K562 (cell line): ENCODE data around the gene RASGRP2. TPM values are rescaled to one million over a fixed set of nuclear protein-coding genes. Genes with fewer than 3 reads are reported as not detected.

Experiments used
- ATAC-seq: fragments of 200-7000 bp; cut with Tn5 transposase; 3 replicates; pipeline ENCODE4 v1.9.1; 2020; ENCODE audit warnings: moderate library complexity
- BruUV-seq: library from RNA; stranded (reverse); fragments of 400-500 nt; replicated peaks from 2 replicates; lab custom pipeline; 2021; lab: Mats Ljungman, UMichigan
- CTCF ChIA-PET: fragments of 300-600 bp; formaldehyde crosslinking; extraction: SDS; loops from one replicate; lab custom pipeline; 2021; ENCODE audit warnings: low intra/inter-chr PET ratio; lab: Yijun Ruan, JAX
- POLR2A ChIA-PET: fragments of 300-600, 350-650 bp; sonication (Branson Sonifier 250); formaldehyde crosslinking; extraction: SDS; loops from one replicate; lab custom pipeline; 2021; ENCODE audit warnings: antibody characterized with exemption, inconsistent platforms; lab: Yijun Ruan, JAX
- DNase-seq, 4 experiments: peaks; one replicate each; pipeline versions ENCODE4 v3.0.0 to v3.0.0-alpha.2; 2011 to 2018; ENCODE audit warnings: low spot score in 3 of 4, mixed read lengths in 3 of 4; ENCODE audit errors: extremely low read depth in 1 of 4
- FAIRE-seq: peaks from 2 replicates; lab custom pipeline; 2011; peaks lifted over from hg19 to GRCh38; lab: Jason Lieb, UNC
- H2AFZ ChIP-seq: 2 replicates; pipeline ENCODE4 v1.6.0; 2011; ENCODE audit warnings: low read depth, low read length, control low read depth, inconsistent platforms
- H3K27ac ChIP-seq: fragments of 200-600 bp; 3 replicates; pipeline ENCODE4 v1.8.0; 2011; ENCODE audit warnings: low read depth, mild to moderate bottlenecking, control low read depth, inconsistent platforms, low read length, moderate library complexity, mixed read lengths; ENCODE audit errors: extremely low read depth
- H3K27me3 ChIP-seq, 2 experiments: fragments of 300-600 bp in 1 of 2; 2 replicates in 1 of 2; 3 replicates in 1 of 2; pipeline versions ENCODE4 v1.6.0 to v1.8.0; 2011; ENCODE audit warnings: inconsistent platforms in 2 of 2, low read length in 2 of 2, mild to moderate bottlenecking in 1 of 2, mixed read lengths in 1 of 2, moderate library complexity in 1 of 2; ENCODE audit not compliant: control insufficient read depth in 2 of 2, insufficient read depth in 2 of 2
- H3K36me3 ChIP-seq: fragments of 300-600 bp; 3 replicates; pipeline ENCODE4 v1.8.0; 2011; ENCODE audit warnings: mild to moderate bottlenecking, low read length, inconsistent platforms; ENCODE audit not compliant: control insufficient read depth, insufficient read depth
- H3K4me1 ChIP-seq, 2 experiments: fragments of 200-600 bp in 1 of 2; replicated peaks in 1 of 2; 2 replicates in 1 of 2; 3 replicates in 1 of 2; pipeline versions ENCODE4 v1.5.1 to v1.8.0; 2011; ENCODE audit warnings: inconsistent platforms in 2 of 2, low read length in 2 of 2, mild to moderate bottlenecking in 1 of 2, mixed read lengths in 1 of 2, moderate library complexity in 1 of 2; ENCODE audit not compliant: control insufficient read depth in 2 of 2, insufficient read depth in 2 of 2
- H3K4me2 ChIP-seq: 2 replicates; pipeline ENCODE4 v1.6.1; 2011; ENCODE audit warnings: low read length, control low read depth, inconsistent platforms, mixed read lengths; ENCODE audit not compliant: insufficient read depth
- H3K4me3 ChIP-seq: fragments of 200-600 bp; sonication (generic), shearing (Covaris generic); 2 replicates; pipeline ENCODE4 v1.5.1; 2016; ENCODE audit warnings: control low read depth, inconsistent platforms
- H3K79me2 ChIP-seq: fragments of 200-600 bp; 3 replicates; pipeline ENCODE4 v1.8.0; 2011; ENCODE audit warnings: low read length, inconsistent platforms; ENCODE audit not compliant: control insufficient read depth, insufficient read depth
- H3K9ac ChIP-seq, 2 experiments: 2 replicates each; pipeline versions ENCODE4 v1.6.0 to v1.6.1; 2011; ENCODE audit warnings: low read depth in 2 of 2, low read length in 2 of 2, control low read depth in 1 of 2, inconsistent platforms in 1 of 2, mild to moderate bottlenecking in 1 of 2, mixed read lengths in 1 of 2; ENCODE audit not compliant: insufficient read depth in 1 of 2
- H3K9me1 ChIP-seq: one replicate; pipeline ENCODE4 v1.6.0; 2011; ENCODE audit warnings: inconsistent platforms, mild to moderate bottlenecking, low read length, moderate library complexity; ENCODE audit not compliant: control insufficient read depth, insufficient read depth
- H3K9me3 ChIP-seq: replicated peaks from 2 replicates; pipeline ENCODE4 v1.5.1; 2011; ENCODE audit warnings: low read depth, low read length, inconsistent platforms; ENCODE audit not compliant: control insufficient read depth, insufficient read depth
- H4K20me1 ChIP-seq: replicated peaks from 2 replicates; pipeline ENCODE4 v1.6.1; 2011; ENCODE audit warnings: low read length, inconsistent platforms, mixed read lengths; ENCODE audit not compliant: control insufficient read depth, insufficient read depth
- CTBP1 ChIP-seq: fragments of 450-650 bp; IDR thresholded peaks from 2 replicates; pipeline ENCODE4 v1.6.1; 2016; ENCODE audit warnings: borderline replicate concordance
- KDM5B ChIP-seq: fragments of 200-600 bp; sonication (generic); IDR thresholded peaks from 2 replicates; pipeline ENCODE4 v1.6.1; 2012; ENCODE audit warnings: low read depth, mild to moderate bottlenecking, moderate library complexity, low read length, control low read depth, inconsistent platforms; ENCODE audit not compliant: insufficient replicate concordance
- PHB ChIP-seq: fragments of 250-450 bp; sonication (Bioruptor Pico); IDR thresholded peaks from 2 replicates; pipeline ENCODE4 v1.5.0; 2021
- SAFB2 ChIP-seq: fragments of 200-400 bp; formaldehyde crosslinking; IDR thresholded peaks from 2 replicates; pipeline ENCODE4 v1.6.1; 2018; ENCODE audit warnings: borderline replicate concordance, low read length, low read depth, moderate library complexity; ENCODE audit not compliant: severe bottlenecking
- SOX6 ChIP-seq: fragments of 450-650 bp; IDR thresholded peaks from 2 replicates; pipeline ENCODE4 v1.6.1; 2014; ENCODE audit warnings: mild to moderate bottlenecking
- TBP ChIP-seq: optimal IDR thresholded peaks from 2 replicates; pipeline ENCODE3; 2011; ENCODE audit warnings: low read depth, low read length, improper control_type of control experiment
- TEAD1 ChIP-seq, 2 experiments: fragments of 450-650 bp in 1 of 2; sonication (generic) in 1 of 2; formaldehyde crosslinking; IDR thresholded peaks; 2 replicates each; pipeline versions ENCODE4 v1.4.0 to v1.8.0; 2020 to 2022; ENCODE audit warnings: mild to moderate bottlenecking in 2 of 2, missing genetic modification reagents in 1 of 2
- TOE1 ChIP-seq, 2 experiments: fragments of 450-650 bp in 1 of 2; sonication (generic) in 1 of 2; formaldehyde crosslinking in 1 of 2; IDR thresholded peaks; 2 replicates each; pipeline versions ENCODE4 v1.7.1 to v1.8.0; 2016 to 2022; ENCODE audit warnings: borderline replicate concordance in 2 of 2, mild to moderate bottlenecking in 2 of 2, antibody characterized with exemption in 1 of 2, inconsistent platforms in 1 of 2, low read depth in 1 of 2, missing genetic modification reagents in 1 of 2, moderate library complexity in 1 of 2
- TSC22D4 ChIP-seq: fragments of 450-650 bp; IDR thresholded peaks from 2 replicates; pipeline ENCODE4 v1.6.1; 2016; ENCODE audit warnings: missing genetic modification characterization, missing biosample characterization, control low read depth
- ZNF224 ChIP-seq: sonication (generic); formaldehyde crosslinking; IDR thresholded peaks from 2 replicates; pipeline ENCODE4 v1.8.0; 2022; ENCODE audit warnings: mild to moderate bottlenecking, missing genetic modification reagents
- ZNF75A ChIP-seq: fragments of 450-650 bp; formaldehyde crosslinking; IDR thresholded peaks from 2 replicates; pipeline ENCODE4 v1.4.0; 2020; ENCODE audit warnings: mild to moderate bottlenecking
- ZNF77 ChIP-seq: fragments of 250-450 bp; sonication (Bioruptor Pico); IDR thresholded peaks from 2 replicates; pipeline ENCODE4 v1.5.0; 2020
- WGBS: fragments of 100-300 bp; shearing (Covaris generic); methylation state at CpG from one replicate; pipeline ENCODE4 v1.1.6; 2016; ENCODE audit warnings: low coverage, mixed read lengths; ENCODE audit not compliant: insufficient coverage; ENCODE audit errors: missing lambda C conversion rate; 5-methylcytosine and 5-hydroxymethylcytosine counted together
- in situ Hi-C: fragments of 300-500 bp; cut with MboI; formaldehyde crosslinking; loops from 4 replicates; pipeline ENCODE4 v1.15.0; 2018; ENCODE audit warnings: inconsistent platforms, mixed read lengths
- intact Hi-C: fragments of 100-400 bp; cut with micrococcal nuclease; formaldehyde crosslinking; loops from 2 replicates; pipeline ENCODE4 v1.14.2; 2022
- polyA plus RNA-seq, 8 experiments: library from polyadenylated mRNA; depleted of rRNA in 4 of 8; stranded (reverse) in 5 of 8; unstranded in 3 of 8; fragments of >200 nt; fragmentation: Nextera tagmentation in 2 of 8; fragmentation: Illumina TruSeq in 1 of 8; extraction: Ambion mirVana in 2 of 8; extraction: Trizol in 1 of 8; gene quantifications; 2 replicates each; pipeline versions ENCODE4 v1.2.1 to v1.2.3, GENCODE V29; 2011 to 2014; ENCODE audit warnings: inconsistent platforms in 1 of 8, missing spikeins in 1 of 8
- total RNA-seq, 7 experiments: library from RNA; depleted of rRNA in 6 of 7; stranded (reverse); fragments of >200 nt in 6 of 7; fragmentation: Illumina TruSeq in 2 of 7; extraction: Trizol in 2 of 7; gene quantifications; 2 replicates each; pipeline versions ENCODE4 v1.2.1 to v1.2.3, GENCODE V29; 2011 to 2021; ENCODE audit warnings: low replicate concordance in 1 of 7
- TF ChIP-seq, protein P1 (sequence below): fragments of 250-450 bp; sonication (Bioruptor Pico); IDR thresholded peaks from 2 replicates; pipeline ENCODE4 v1.8.0; 2022; ENCODE audit warnings: moderate library complexity, mild to moderate bottlenecking, inconsistent platforms
- TF ChIP-seq, protein P2 (sequence below): fragments of 450-650 bp; IDR thresholded peaks from 2 replicates; pipeline ENCODE4 v1.6.1; 2017; ENCODE audit warnings: mild to moderate bottlenecking, moderate library complexity
- TF ChIP-seq, protein P3 (sequence below): sonication (generic); formaldehyde crosslinking; IDR thresholded peaks from 2 replicates; pipeline ENCODE4 v1.8.1; 2022; ENCODE audit warnings: missing genetic modification reagents
- TF ChIP-seq, protein P4 (sequence below): fragments of 450-650 bp; IDR thresholded peaks from 2 replicates; pipeline ENCODE4 v1.6.1; 2016; ENCODE audit warnings: antibody characterized with exemption

The RASGRP2 gene
- total and polyA plus RNA-seq, 9 of the 15 experiments (the other 6 are each of a cell fraction or from before 2014, with no cell fraction given): 0.87 to 22.7 (median 5.5) TPM

DNA sequence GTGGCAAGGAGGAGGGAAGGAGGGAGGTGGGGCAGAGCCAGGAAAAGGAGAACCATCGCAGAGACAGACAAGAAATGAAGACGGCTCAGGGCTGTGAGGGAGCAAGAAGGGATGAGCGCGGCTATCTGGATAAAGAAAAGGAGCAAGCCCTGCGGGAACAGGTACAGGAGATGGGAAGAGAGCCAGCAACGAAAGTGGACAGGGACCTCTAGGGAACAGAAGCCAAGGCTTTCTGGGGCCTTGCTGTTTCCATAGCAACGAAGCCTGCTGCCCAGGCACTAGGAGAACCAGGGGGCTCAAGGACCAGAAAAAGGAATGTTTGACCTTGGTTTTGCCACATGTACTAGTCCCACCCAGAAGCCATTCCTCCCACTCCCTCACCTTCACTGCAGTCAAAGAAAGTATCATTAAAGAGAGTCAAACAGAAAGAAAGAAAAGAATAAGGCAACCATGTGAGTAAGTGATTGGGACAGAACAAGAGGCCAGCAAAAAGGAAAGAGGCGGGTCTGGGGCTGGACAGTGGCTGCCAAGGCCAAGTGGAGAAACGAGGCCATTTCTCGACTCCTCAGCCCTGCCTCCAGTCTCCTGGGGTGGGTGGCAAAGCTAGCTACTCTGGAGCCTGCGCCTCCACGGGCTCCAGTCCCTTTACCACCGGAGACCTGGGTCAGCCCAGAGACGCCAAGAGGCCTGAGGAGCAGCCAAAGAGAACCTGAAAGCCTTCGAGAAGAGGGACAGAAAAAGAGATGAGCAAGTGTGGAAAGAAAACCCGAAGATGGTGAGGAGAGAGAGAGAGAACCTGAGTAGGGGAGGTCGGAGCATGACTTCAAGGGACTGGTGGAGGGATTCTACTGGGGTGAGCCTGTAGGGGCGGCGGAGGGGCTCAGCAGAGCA, 56.1 kb downstream of the RASGRP2 start:
- no peaks in the 10 kb centered on the region for H3K9me3 ChIP-seq
- DNase-seq: no peak
- WGBS: 19% methylated on average over 9 of the region's 19 CpGs
- H3K4me1 ChIP-seq: peaks cover 0 to 6% of the 10 kb centered on the region in 2 experiments; a peak in 2 of 5 replicates
- no peaks in the 10 kb centered on the region for H3K9me1 ChIP-seq
- H3K27ac ChIP-seq: no peak overlapping the region
- H4K20me1 ChIP-seq: peaks cover 3% of the 10 kb centered on the region
- ATAC-seq: no peak; the same call in 2 of the 3 replicates
- POLR2A ChIA-PET: interaction anchor here (0.7 to 1.1 kb wide), 6 partner anchors 18 to 177 kb away, joined by 3 to 5 read pairs (median 4); no protein-coding TSS in a partner anchor
- 0 out of 4 replicates have a peak overlapping the region, but pooled peaks of 1 of the 2 experiments have one; percentile 47 for H3K9ac ChIP-seq
- BruUV-seq: no TSS peak
- peak overlapping the region; percentile 98; the same call in 1 of the 2 replicates for H2AFZ ChIP-seq
- H3K27me3 ChIP-seq: peaks cover 17 to 65% of the 10 kb centered on the region in 2 experiments
- intact Hi-C loops (loop anchor here (1.0 to 2.0 kb wide), 5 partner anchors 29 to 239 kb away; partner anchors contain the start of gene NRXN2), in situ Hi-C loops (no loop called here)
- no peaks in the 10 kb centered on the region for H3K79me2 ChIP-seq
- no peak overlapping the region for H3K4me3 ChIP-seq
- no peaks in the 10 kb centered on the region for H3K36me3 ChIP-seq
- FAIRE-seq: no peak
- peak overlapping the region; percentile 95; the same call in 1 of the 2 replicates for H3K4me2 ChIP-seq
- CTCF ChIA-PET: interaction anchor here (0.6 to 1.5 kb wide), 6 partner anchors 36 to 207 kb away, joined by 3 to 13 read pairs (median 4); no protein-coding TSS in a partner anchor
- TF ChIP-seq TSC22D4: no peak
- no peak for TF ChIP-seq TOE1 (IDR thresholded peaks at IDR 0.05; ENCODE audit: borderline replicate concordance)
- TF ChIP-seq TOE1 (CRISPR knock-in tag; IDR thresholded peaks at IDR 0.05; ENCODE audit: borderline replicate concordance, low read depth): no peak
- TF ChIP-seq, protein P1, sequence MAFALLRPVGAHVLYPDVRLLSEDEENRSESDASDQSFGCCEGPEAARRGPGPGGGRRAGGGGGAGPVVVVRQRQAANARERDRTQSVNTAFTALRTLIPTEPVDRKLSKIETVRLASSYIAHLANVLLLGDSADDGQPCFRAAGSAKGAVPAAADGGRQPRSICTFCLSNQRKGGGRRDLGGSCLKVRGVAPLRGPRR (CRISPR knock-in tag): no peak
- TF ChIP-seq SOX6: no peak
- TF ChIP-seq, protein P2, sequence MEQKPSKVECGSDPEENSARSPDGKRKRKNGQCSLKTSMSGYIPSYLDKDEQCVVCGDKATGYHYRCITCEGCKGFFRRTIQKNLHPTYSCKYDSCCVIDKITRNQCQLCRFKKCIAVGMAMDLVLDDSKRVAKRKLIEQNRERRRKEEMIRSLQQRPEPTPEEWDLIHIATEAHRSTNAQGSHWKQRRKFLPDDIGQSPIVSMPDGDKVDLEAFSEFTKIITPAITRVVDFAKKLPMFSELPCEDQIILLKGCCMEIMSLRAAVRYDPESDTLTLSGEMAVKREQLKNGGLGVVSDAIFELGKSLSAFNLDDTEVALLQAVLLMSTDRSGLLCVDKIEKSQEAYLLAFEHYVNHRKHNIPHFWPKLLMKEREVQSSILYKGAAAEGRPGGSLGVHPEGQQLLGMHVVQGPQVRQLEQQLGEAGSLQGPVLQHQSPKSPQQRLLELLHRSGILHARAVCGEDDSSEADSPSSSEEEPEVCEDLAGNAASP: no peak
- no peak for TF ChIP-seq ZNF77
- TF ChIP-seq TBP: no peak
- TF ChIP-seq KDM5B: no peak
- TF ChIP-seq PHB: no peak
- TF ChIP-seq ZNF75A (CRISPR knock-in tag): no peak
- no peak for TF ChIP-seq CTBP1
- TF ChIP-seq ZNF224: no peak
- TF ChIP-seq, protein P3, sequence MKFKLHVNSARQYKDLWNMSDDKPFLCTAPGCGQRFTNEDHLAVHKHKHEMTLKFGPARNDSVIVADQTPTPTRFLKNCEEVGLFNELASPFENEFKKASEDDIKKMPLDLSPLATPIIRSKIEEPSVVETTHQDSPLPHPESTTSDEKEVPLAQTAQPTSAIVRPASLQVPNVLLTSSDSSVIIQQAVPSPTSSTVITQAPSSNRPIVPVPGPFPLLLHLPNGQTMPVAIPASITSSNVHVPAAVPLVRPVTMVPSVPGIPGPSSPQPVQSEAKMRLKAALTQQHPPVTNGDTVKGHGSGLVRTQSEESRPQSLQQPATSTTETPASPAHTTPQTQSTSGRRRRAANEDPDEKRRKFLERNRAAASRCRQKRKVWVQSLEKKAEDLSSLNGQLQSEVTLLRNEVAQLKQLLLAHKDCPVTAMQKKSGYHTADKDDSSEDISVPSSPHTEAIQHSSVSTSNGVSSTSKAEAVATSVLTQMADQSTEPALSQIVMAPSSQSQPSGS: no peak
- no peak for TF ChIP-seq SAFB2
- TF ChIP-seq, protein P4, sequence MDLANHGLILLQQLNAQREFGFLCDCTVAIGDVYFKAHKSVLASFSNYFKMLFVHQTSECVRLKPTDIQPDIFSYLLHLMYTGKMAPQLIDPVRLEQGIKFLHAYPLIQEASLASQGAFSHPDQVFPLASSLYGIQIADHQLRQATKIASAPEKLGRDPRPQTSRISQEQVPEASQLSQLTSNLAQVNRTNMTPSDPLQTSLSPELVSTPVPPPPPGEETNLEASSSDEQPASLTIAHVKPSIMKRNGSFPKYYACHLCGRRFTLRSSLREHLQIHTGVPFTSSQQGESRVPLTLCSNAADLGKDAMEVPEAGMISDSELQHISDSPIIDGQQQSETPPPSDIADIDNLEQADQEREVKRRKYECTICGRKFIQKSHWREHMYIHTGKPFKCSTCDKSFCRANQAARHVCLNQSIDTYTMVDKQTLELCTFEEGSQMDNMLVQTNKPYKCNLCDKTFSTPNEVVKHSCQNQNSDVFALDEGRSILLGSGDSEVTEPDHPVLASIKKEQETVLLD: peak; percentile 49; the same call in 1 of the 2 replicates
- 0 out of 4 replicates have a peak, but pooled peaks of 1 of the 2 experiments have one; percentile 46 for TF ChIP-seq TEAD1 (CRISPR knock-in tag; IDR thresholded peaks at IDR 0.05)
